Neuronal stem cell (in vitro differentiated cells): Measurements from ENCODE around the gene MAP7D1.

Experiments used
- DNase-seq: peaks from one replicate; pipeline ENCODE4 v3.0.0-alpha.2; 2013; ENCODE audit warnings: low spot score
- H2AFZ ChIP-seq: one replicate; pipeline ENCODE4 v1.6.1; 2013; ENCODE audit warnings: mild to moderate bottlenecking, low read length, inconsistent platforms
- H2AK5ac ChIP-seq: 2 replicates; pipeline ENCODE4 v1.6.1; 2013; ENCODE audit warnings: low read depth, mild to moderate bottlenecking, inconsistent platforms, low read length, moderate library complexity, mixed read lengths
- H2BK120ac ChIP-seq: 2 replicates; pipeline ENCODE4 v1.6.1; 2013; ENCODE audit warnings: low read depth, mild to moderate bottlenecking, inconsistent platforms, low read length, moderate library complexity, mixed read lengths
- H2BK12ac ChIP-seq: one replicate; pipeline ENCODE4 v1.6.1; 2013; ENCODE audit warnings: low read length, inconsistent platforms
- H2BK15ac ChIP-seq: 2 replicates; pipeline ENCODE4 v1.6.1; 2013; ENCODE audit warnings: mild to moderate bottlenecking, low read length, inconsistent platforms, mixed read lengths
- H2BK5ac ChIP-seq: one replicate; pipeline ENCODE4 v1.6.1; 2013; ENCODE audit warnings: inconsistent platforms, mild to moderate bottlenecking, low read length, moderate library complexity
- H3K14ac ChIP-seq: one replicate; pipeline ENCODE4 v1.6.1; 2013; ENCODE audit warnings: low read length, inconsistent platforms
- H3K18ac ChIP-seq: 2 replicates; pipeline ENCODE4 v1.6.1; 2013; ENCODE audit warnings: low read length, inconsistent platforms
- H3K23ac ChIP-seq: 2 replicates; pipeline ENCODE4 v1.6.1; 2013; ENCODE audit warnings: low read depth, mild to moderate bottlenecking, mixed read lengths, low read length, inconsistent platforms; ENCODE audit not compliant: poor library complexity
- H3K27ac ChIP-seq: replicated peaks from 3 replicates; pipeline ENCODE4 v1.5.1; 2013; ENCODE audit warnings: low read length, inconsistent platforms
- H3K27me3 ChIP-seq, 3 experiments: 2 replicates each; pipeline ENCODE4 v1.6.1; 2013; ENCODE audit warnings: low read length in 3 of 3, mild to moderate bottlenecking in 2 of 3, inconsistent platforms in 1 of 3, low read depth in 1 of 3, mixed read lengths in 1 of 3, moderate library complexity in 1 of 3; ENCODE audit not compliant: control insufficient read depth in 3 of 3, insufficient read depth in 3 of 3
- H3K36me3 ChIP-seq, 2 donors: replicated peaks in 1 of 2; 2 replicates each; pipeline ENCODE4 v1.6.1; 2013; ENCODE audit warnings: low read length in 2 of 2; ENCODE audit not compliant: control insufficient read depth in 2 of 2, insufficient read depth in 2 of 2
- H3K4ac ChIP-seq: 2 replicates; pipeline ENCODE4 v1.6.1; 2013; ENCODE audit warnings: inconsistent platforms, mild to moderate bottlenecking, low read length, moderate library complexity
- H3K4me1 ChIP-seq, 2 donors: 1 replicate in 1 of 2; 2 replicates in 1 of 2; pipeline ENCODE4 v1.6.1; 2013; ENCODE audit warnings: low read length in 2 of 2, low read depth in 1 of 2; ENCODE audit not compliant: control insufficient read depth in 2 of 2, insufficient read depth in 1 of 2
- H3K4me2 ChIP-seq: one replicate; pipeline ENCODE4 v1.6.1; 2013; ENCODE audit warnings: mild to moderate bottlenecking, low read length, inconsistent platforms; ENCODE audit not compliant: insufficient read depth, poor library complexity, severe bottlenecking
- H3K4me3 ChIP-seq, 2 donors: 2 replicates each; pipeline ENCODE4 v1.5.1; 2013; ENCODE audit warnings: low read length in 2 of 2, mild to moderate bottlenecking in 2 of 2, inconsistent platforms in 1 of 2, moderate library complexity in 1 of 2
- H3K79me1 ChIP-seq: one replicate; pipeline ENCODE4 v1.6.1; 2013; ENCODE audit warnings: low read depth, mild to moderate bottlenecking, inconsistent platforms, low read length, moderate library complexity
- H3K9ac ChIP-seq: one replicate; pipeline ENCODE4 v1.6.1; 2013; ENCODE audit warnings: mild to moderate bottlenecking, low read depth, low read length, inconsistent platforms; ENCODE audit not compliant: poor library complexity
- H3K9me3 ChIP-seq, 2 donors: replicated peaks in 1 of 2; 2 replicates each; pipeline versions ENCODE3 to v1.6.1; 2013; ENCODE audit warnings: low read length in 2 of 2, mild to moderate bottlenecking in 2 of 2, inconsistent platforms in 1 of 2, low read depth in 1 of 2, mixed read lengths in 1 of 2, moderate library complexity in 1 of 2; ENCODE audit not compliant: control insufficient read depth in 2 of 2, insufficient read depth in 1 of 2
- H4K8ac ChIP-seq: one replicate; pipeline ENCODE4 v1.6.1; 2013; ENCODE audit warnings: low read depth, mild to moderate bottlenecking, inconsistent platforms, low read length, moderate library complexity
- H4K91ac ChIP-seq: one replicate; pipeline ENCODE4 v1.6.1; 2013; ENCODE audit warnings: low read length, low read depth, mild to moderate bottlenecking, inconsistent platforms; ENCODE audit not compliant: poor library complexity
- WGBS, 2 donors: extraction: QIAGEN DNeasy Blood & Tissue Kit; methylation state at CpG; one replicate each; pipeline ENCODE4 v1.1.7; 2013; ENCODE audit warnings: missing lambda C conversion rate in 2 of 2, mixed read lengths in 1 of 2; ENCODE audit not compliant: insufficient read length in 2 of 2, insufficient replicate concordance in 1 of 2; ENCODE audit errors: extremely low coverage in 2 of 2; 5-methylcytosine and 5-hydroxymethylcytosine counted together

Gene MAP7D1

GRCh38 chr1:36151134-36151844 lies 4.7 kb upstream of the MAP7D1 start:
- no peak overlapping the region for H3K9ac ChIP-seq
- WGBS, 2 donors, result no CpG with 5 or more reads among the region's 1 CpG
- no peak overlapping the region for H3K27ac ChIP-seq

DNA sequence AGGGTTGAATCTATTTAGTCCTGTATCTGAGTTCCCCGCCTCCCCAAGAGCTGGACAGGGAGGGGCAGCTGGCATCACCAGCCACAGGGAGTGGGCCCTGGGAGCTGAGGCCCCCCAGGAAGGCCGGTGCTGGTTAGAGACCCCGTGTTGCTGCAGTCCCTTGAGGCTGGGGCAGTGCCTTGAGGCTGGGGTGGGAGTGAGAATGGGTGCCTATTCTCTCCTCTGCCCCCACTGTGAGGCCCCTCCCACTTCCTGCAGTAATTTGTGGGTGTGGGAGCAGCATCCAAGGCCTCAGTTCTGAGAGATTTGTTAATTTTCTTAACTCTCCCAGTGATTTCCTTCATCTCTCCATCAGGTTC lies 4.1 kb upstream of the MAP7D1 start:
- peak overlapping the region; percentile 96 for H3K18ac ChIP-seq
- peak overlapping the region; percentile 44 for H4K8ac ChIP-seq
- peak overlapping the region; percentile 56 for H2BK5ac ChIP-seq
- no peak overlapping the region for H2BK12ac ChIP-seq
- H3K4ac ChIP-seq, result no peak overlapping the region
- H2AFZ ChIP-seq, result peak overlapping the region; percentile 60
- peak overlapping the region; percentile 63 for H2AK5ac ChIP-seq
- H2BK120ac ChIP-seq, result no peak overlapping the region
- H3K27me3 ChIP-seq, result no peaks in the 10 kb centered on the region
- H3K36me3 ChIP-seq, result peaks cover 0 to 3% of the 10 kb centered on the region in 2 donors
- H2BK15ac ChIP-seq, result no peak overlapping the region
- H3K27ac ChIP-seq, result no peak overlapping the region
- DNase-seq, result no peak
- no peak overlapping the region for H3K4me2 ChIP-seq
- H3K4me1 ChIP-seq, result peaks cover 31% of the 10 kb centered on the region in 2 donors
- H3K4me3 ChIP-seq, result no peak overlapping the region
- no peak overlapping the region for H3K23ac ChIP-seq
- peak overlapping the region; percentile 30 for H3K9ac ChIP-seq
- WGBS, 2 donors, result no CpG with 5 or more reads among the region's 3 CpGs
- no peaks in the 10 kb centered on the region for H3K79me1 ChIP-seq
- no peak overlapping the region for H3K14ac ChIP-seq
- H4K91ac ChIP-seq, result no peak overlapping the region
- peaks cover 0 to 4% of the 10 kb centered on the region in 2 donors for H3K9me3 ChIP-seq

More at GRCh38 chr1:36151134-36151844, 4.7 kb upstream of the MAP7D1 start:
- Histone ChIP-seq H3K23ac (no peak overlapping the region), H2BK12ac (no peak overlapping the region), H3K36me3 (peaks cover 0 to 6% of the 10 kb centered on the region in 2 donors), H2BK5ac (peak overlapping the region; percentile 56), H3K9me3 (peaks cover 0 to 8% of the 10 kb centered on the region in 2 donors), H3K18ac (no peak overlapping the region), H4K8ac (no peak overlapping the region), H3K4me3 (peak overlapping the region in 1 of 2 donors; percentile 20), H3K4me2 (no peak overlapping the region), H3K4me1 (peaks cover 31% of the 10 kb centered on the region in 2 donors), H2AK5ac (peak overlapping the region; percentile 63), H3K79me1 (no peaks in the 10 kb centered on the region), H3K14ac (no peak overlapping the region), H4K91ac (no peak overlapping the region), H2AFZ (peak overlapping the region; percentile 83), H3K4ac (no peak overlapping the region), H2BK15ac (no peak overlapping the region), H3K27me3 (no peaks in the 10 kb centered on the region), H2BK120ac (no peak overlapping the region)
- DNase-seq, result no peak

GRCh38 chr1:36153476-36153875 lies 2.5 kb upstream of the MAP7D1 start:
- H3K4me2 ChIP-seq, result no peak overlapping the region
- no peak overlapping the region for H2BK15ac ChIP-seq
- H3K9ac ChIP-seq, result no peak overlapping the region
- no peak overlapping the region for H3K23ac ChIP-seq
- peaks cover 2 to 12% of the 10 kb centered on the region in 2 donors for H3K36me3 ChIP-seq
- H3K27me3 ChIP-seq, result no peaks in the 10 kb centered on the region
- no peak overlapping the region for H3K27ac ChIP-seq
- H3K18ac ChIP-seq, result no peak overlapping the region
- H4K8ac ChIP-seq, result no peak overlapping the region
- DNase-seq, result no peak
- H3K4me3 ChIP-seq, result no peak overlapping the region
- H4K91ac ChIP-seq, result no peak overlapping the region
- no peak overlapping the region for H2BK120ac ChIP-seq
- H2AK5ac ChIP-seq, result no peak overlapping the region
- H3K14ac ChIP-seq, result no peak overlapping the region
- no peaks in the 10 kb centered on the region for H3K9me3 ChIP-seq
- no peak overlapping the region for H2BK12ac ChIP-seq
- peaks cover 4% of the 10 kb centered on the region for H3K79me1 ChIP-seq
- no peak overlapping the region for H3K4ac ChIP-seq
- H3K4me1 ChIP-seq, result peaks cover 41 to 42% of the 10 kb centered on the region in 2 donors
- no peak overlapping the region for H2AFZ ChIP-seq
- no peak overlapping the region for H2BK5ac ChIP-seq
- no CpG with 5 or more reads among the region's 6 CpGs for WGBS, 2 donors

DNA sequence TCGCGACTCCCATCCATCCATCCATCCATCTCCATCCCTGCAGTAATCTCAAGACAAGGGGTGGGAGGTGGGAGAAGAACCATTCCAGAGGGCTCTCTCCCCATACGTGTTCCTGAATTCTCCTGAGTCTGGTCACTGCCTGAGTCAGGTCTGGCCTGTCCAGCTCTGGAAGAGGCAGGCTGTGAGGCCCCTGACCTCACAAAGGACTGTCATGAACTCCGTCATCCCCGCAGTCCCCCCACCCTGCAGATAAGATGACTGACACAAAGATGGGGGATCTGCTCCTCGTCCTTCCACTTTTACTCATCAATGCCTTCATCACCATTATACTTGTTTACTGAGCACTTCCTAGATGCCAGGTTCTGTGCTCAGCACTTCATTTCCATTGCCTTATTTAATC lies 1.6 kb upstream of the MAP7D1 start:
- H2BK15ac ChIP-seq, result peak overlapping the region; percentile 71
- H4K91ac ChIP-seq, result no peak overlapping the region
- H4K8ac ChIP-seq, result no peak overlapping the region
- peak overlapping the region; percentile 48 for H2BK120ac ChIP-seq
- H3K4me3 ChIP-seq, result peak overlapping the region in 1 of 2 donors; percentile 69
- peak overlapping the region; percentile 76 for H3K18ac ChIP-seq
- H3K4ac ChIP-seq, result peak overlapping the region; percentile 41
- no peak overlapping the region for H3K14ac ChIP-seq
- peak overlapping the region; percentile 98 for H2BK12ac ChIP-seq
- DNase-seq, result no peak
- H3K23ac ChIP-seq, result no peak overlapping the region
- no peak overlapping the region for H3K4me2 ChIP-seq
- no peaks in the 10 kb centered on the region for H3K9me3 ChIP-seq
- H2AFZ ChIP-seq, result peak overlapping the region; percentile 86
- peak overlapping the region; percentile 100 for H3K27ac ChIP-seq
- peaks cover 5% of the 10 kb centered on the region for H3K79me1 ChIP-seq
- WGBS, 2 donors, result no CpG with 5 or more reads among the region's 6 CpGs
- peak overlapping the region; percentile 70 for H2AK5ac ChIP-seq
- H3K9ac ChIP-seq, result no peak overlapping the region
- H2BK5ac ChIP-seq, result no peak overlapping the region
- no peaks in the 10 kb centered on the region for H3K27me3 ChIP-seq
- peaks cover 38 to 40% of the 10 kb centered on the region in 2 donors for H3K4me1 ChIP-seq
- peaks cover 3 to 18% of the 10 kb centered on the region in 2 donors for H3K36me3 ChIP-seq
